Fibroblast of pulmonary artery (primary cell): Measurements from ENCODE around the gene ADAM10.

Source experiments
- DNase-seq: peaks from one replicate; pipeline ENCODE4 v3.0.0-alpha.2; 2010; ENCODE audit warnings: low read depth
- H3K4me3 ChIP-seq: replicated peaks from 2 replicates; pipeline ENCODE4 v1.5.1; 2011; ENCODE audit warnings: low read depth, mild to moderate bottlenecking, control low read depth, low read length, moderate library complexity
- TF ChIP-seq, protein P1 (sequence below): IDR thresholded peaks from 2 replicates; pipeline ENCODE4 v1.5.1; 2011; ENCODE audit warnings: mild to moderate bottlenecking, control low read depth, low read length, inconsistent platforms; ENCODE audit errors: missing control alignments

Gene ADAM10

DNA sequence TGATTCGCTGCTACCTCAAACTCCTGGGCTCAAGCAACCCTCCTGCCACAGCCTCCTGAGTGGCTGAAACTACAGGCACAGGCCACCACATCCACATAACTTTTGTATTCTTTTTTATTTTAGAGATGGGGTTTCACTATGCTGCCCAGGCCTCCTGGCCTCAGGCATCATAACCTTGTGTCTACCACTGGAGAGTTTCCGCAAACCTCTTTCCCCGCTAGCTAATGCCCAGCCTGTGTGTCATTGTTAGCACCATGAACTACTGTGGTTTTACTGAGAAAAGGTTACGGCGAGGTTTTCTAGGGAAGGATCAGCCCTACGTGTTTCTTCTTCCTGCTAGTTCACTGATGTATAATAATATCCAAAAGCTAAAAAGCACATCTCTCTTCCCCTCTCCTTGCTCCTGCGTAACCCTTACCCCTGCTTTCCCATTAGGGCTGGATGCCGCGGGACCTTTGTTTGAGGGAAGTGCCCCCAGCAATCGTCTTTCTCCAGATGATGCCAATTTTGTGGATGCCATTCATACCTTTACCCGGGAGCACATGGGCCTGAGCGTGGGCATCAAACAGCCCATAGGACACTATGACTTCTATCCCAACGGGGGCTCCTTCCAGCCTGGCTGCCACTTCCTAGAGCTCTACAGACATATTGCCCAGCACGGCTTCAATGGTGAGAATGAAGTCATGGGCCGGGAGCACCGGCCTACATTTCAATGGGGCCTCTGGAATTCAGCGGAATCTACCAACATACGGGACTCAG, 204.0 kb downstream of the ADAM10 start:
- no peak overlapping the region for H3K4me3 ChIP-seq
- DNase-seq = no peak
- TF ChIP-seq, protein P1, sequence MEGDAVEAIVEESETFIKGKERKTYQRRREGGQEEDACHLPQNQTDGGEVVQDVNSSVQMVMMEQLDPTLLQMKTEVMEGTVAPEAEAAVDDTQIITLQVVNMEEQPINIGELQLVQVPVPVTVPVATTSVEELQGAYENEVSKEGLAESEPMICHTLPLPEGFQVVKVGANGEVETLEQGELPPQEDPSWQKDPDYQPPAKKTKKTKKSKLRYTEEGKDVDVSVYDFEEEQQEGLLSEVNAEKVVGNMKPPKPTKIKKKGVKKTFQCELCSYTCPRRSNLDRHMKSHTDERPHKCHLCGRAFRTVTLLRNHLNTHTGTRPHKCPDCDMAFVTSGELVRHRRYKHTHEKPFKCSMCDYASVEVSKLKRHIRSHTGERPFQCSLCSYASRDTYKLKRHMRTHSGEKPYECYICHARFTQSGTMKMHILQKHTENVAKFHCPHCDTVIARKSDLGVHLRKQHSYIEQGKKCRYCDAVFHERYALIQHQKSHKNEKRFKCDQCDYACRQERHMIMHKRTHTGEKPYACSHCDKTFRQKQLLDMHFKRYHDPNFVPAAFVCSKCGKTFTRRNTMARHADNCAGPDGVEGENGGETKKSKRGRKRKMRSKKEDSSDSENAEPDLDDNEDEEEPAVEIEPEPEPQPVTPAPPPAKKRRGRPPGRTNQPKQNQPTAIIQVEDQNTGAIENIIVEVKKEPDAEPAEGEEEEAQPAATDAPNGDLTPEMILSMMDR = no peak

DNA sequence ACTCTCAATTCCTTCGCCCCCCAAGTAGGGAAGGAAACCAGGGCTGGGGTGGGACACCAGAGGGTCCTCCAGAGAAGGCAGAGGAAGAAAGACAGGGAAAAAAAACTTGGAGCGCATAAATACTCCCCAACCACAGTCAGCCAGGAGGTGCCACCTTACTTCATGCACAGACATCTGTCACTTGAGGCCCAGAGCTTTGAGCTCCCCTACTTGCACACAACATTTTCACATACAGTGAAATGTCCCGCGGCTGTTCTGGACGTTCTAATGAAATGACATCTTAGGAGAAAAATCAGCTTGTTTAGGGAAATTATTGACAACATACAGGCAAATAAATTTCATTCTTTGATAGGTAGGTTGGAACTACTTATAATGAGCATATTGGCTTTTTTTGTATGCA, 204.8 kb downstream of the ADAM10 start:
- no peak for DNase-seq
- H3K4me3 ChIP-seq = no peak overlapping the region
- TF ChIP-seq, protein P1 = no peak

DNA sequence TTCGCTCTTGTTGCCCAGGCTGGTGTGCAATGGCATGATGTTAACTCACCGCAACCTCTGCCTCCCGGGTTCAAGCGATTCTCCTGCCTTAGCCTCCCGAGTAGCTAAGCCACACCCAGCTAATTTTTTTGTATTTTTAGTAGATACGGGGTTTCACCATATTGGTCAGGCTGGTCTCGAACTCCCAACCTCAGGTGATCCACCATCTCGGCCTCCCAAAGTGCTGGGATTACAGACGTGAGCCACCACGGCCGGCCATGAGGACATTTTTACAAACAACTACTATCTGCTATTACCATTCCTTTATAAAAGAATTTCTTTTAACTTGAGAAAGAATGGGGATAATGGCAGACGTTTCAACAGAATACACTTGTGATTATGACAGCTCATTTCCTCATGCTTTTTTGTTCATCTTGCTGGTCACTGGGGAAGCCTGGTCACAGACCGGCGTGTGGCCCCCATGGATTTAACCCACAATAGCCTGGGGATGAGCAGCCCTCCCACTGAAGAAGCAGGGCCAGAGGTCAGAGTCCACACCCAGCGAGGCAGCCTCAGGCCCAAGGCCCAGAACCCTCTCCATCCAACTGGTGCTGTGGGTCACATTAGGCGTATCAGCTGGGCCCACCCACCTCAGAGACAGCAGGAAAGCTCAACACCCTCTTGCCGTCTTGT, 205.7 kb downstream of the ADAM10 start:
- DNase-seq = no peak
- no peak overlapping the region for H3K4me3 ChIP-seq
- TF ChIP-seq, protein P1 = no peak

DNA sequence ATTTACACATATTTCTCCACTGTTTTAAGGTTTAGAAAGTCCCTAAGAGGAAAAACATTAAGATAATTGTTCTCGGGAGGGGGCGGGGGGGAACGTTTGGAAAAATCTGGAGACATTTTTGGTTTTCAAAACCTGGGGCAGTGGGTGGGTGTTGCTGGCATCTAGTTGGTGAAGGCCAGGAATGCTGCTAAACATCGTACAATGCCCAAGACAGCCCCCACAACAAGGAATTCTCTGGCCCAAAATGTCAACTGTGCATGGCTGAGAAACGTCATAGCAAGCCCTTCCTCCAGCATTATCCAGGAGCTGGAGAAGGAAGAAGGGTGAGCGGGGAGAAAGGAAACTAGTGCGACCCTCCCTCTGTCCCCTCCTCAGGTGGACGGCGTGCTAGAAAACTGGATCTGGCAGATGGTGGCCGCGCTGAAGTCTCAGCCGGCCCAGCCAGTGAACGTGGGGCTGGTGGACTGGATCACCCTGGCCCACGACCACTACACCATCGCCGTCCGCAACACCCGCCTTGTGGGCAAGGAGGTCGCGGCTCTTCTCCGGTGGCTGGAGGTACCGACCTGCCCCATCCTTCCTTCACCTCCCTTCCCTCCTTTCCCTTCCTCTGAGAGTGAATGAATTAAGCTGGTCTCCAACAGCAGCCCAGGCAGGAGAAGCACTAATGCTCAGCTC, 208.0 kb downstream of the ADAM10 start:
- H3K4me3 ChIP-seq = no peak overlapping the region
- no peak for DNase-seq
- TF ChIP-seq, protein P1 = no peak

DNA sequence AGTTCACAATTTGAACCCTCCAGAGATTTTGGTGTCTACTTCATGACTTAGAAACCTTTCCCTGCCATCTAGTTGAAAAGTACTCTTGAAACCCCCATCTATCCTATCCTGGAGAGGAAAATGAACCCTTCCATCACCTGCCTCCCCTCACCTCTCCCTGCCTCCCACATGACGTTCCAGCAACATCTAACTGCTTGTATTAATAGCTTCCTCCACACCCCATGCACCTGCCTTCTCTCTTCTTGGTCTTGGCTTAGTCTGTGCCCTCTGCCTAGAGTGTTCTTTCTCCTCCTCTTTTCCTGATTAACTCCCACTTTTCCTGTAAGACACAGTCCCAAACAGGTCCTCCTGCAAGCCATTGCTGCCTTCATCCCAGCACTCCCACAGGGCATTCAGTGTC, 210.0 kb downstream of the ADAM10 start:
- no peak overlapping the region for H3K4me3 ChIP-seq
- DNase-seq = no peak
- TF ChIP-seq, protein P1 = no peak

DNA sequence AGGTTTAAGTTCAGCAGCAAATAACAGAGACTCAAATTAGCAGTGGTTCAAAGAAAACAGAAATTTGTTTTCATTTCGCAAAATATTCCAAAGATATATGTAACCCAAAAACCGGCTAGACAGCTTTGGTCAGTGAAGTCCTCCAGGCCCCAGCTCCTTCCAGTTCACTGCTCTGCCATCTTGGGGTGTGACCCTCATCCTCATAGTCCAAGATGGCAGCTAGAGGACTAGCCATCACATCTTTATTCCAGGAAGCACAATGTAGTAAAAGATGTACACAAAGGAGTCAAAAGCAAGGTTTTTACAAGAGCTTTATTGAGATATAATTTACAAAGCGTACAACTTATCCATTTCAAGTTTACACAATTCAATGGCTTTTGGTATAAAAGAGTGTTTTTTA, 210.6 kb downstream of the ADAM10 start:
- TF ChIP-seq, protein P1 = no peak
- no peak overlapping the region for H3K4me3 ChIP-seq
- no peak for DNase-seq
